Measurements from ENCODE around the gene RGR.

GRCh38 chr10:84198206-84198915 is 46.5 kb upstream of the RGR start:
- TF ChIP-seq CTCF (IDR thresholded peaks at IDR 0.05) (no peak), POLR2A (IDR thresholded peaks at IDR 0.05) (no peak)
